Activated CD4-positive, alpha-beta T cell treated with anti-CD3 and anti-CD28 coated beads, Interleukin-2, amount 10 ng/mL, durations not matched to agents 24 days and 14 days (primary cell): ENCODE measurements around the gene ALPP. TPM values are rescaled to one million over a fixed set of nuclear protein-coding genes. Genes with fewer than 3 reads are reported as not detected.
"Not testable (repeated sequence)": the region's sequence is repeated elsewhere in the genome, so short reads cannot be mapped to it uniquely, and the experiment has no call there.

Experiments
- DNase-seq: peaks from one replicate; pipeline ENCODE4 v3.0.0; 2022
- H3K27ac Mint-ChIP-seq: one replicate; pipeline ENCODE4 v1.8.0; 2022; ENCODE audit warnings: mild to moderate bottlenecking, mixed read lengths
- H3K27me3 Mint-ChIP-seq: one replicate; pipeline ENCODE4 v1.8.0; 2022; ENCODE audit warnings: mixed read lengths
- H3K36me3 Mint-ChIP-seq: one replicate; pipeline ENCODE4 v1.8.0; 2022; ENCODE audit warnings: low read depth, mild to moderate bottlenecking, mixed read lengths
- H3K4me1 Mint-ChIP-seq: one replicate; pipeline ENCODE4 v1.8.0; 2021; ENCODE audit warnings: mixed read lengths
- H3K4me3 Mint-ChIP-seq: one replicate; pipeline ENCODE4 v1.8.0; 2022; ENCODE audit warnings: mild to moderate bottlenecking, moderate library complexity, mixed read lengths
- H3K9me3 Mint-ChIP-seq: one replicate; pipeline ENCODE4 v1.8.0; 2021; ENCODE audit warnings: mixed read lengths
- intact Hi-C: fragments of 100-400 bp; cut with micrococcal nuclease; formaldehyde crosslinking; loops from one replicate; pipeline ENCODE4 v1.15.1; 2023
- total RNA-seq: library from RNA; stranded (reverse); gene quantifications from 2 replicates; pipeline ENCODE4 v1.2.3, GENCODE V29; 2022

ALPP gene
- total RNA-seq = not detected in 2 replicates

DNA sequence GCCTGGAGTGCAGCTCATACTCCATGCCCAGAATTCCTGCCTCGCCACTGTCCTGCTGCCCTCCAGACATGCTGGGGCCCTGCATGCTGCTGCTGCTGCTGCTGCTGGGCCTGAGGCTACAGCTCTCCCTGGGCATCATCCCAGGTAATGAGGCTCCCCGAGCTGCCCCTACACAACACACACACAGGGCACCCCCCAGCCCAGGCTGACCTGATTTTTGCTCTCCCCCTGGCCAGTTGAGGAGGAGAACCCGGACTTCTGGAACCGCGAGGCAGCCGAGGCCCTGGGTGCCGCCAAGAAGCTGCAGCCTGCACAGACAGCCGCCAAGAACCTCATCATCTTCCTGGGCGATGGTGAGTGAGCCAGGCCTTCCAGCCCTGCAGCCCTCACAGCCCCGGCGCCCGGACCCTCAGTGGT is at the start of gene ALPP:
ALPP (plus strand) TSS at position 17 of the 417 bp plus-strand sequence; CDS start at position 69, 52 bp downstream.
- H3K27me3 Mint-ChIP-seq, DNase-seq, H3K4me1 Mint-ChIP-seq, H3K9me3 Mint-ChIP-seq, intact Hi-C loops, H3K36me3 Mint-ChIP-seq, H3K27ac Mint-ChIP-seq, H3K4me3 Mint-ChIP-seq: not testable (repeated sequence)

GRCh38 chr2:232329716-232330067 is 48.9 kb upstream of the ALPP start:
- Mint-ChIP-seq H3K4me3 (no peak overlapping the region), H3K27me3 (no peaks in the 10 kb centered on the region), H3K27ac (no peak overlapping the region), H3K9me3 (no peaks in the 10 kb centered on the region), H3K36me3 (no peaks in the 10 kb centered on the region), H3K4me1 (no peaks in the 10 kb centered on the region)
- intact Hi-C loops = loop anchor here (10.0 kb wide), 1 partner anchor 185 kb away; no protein-coding TSS in a partner anchor
- DNase-seq = no peak

- DNase-seq = no peak
- H3K4me3 Mint-ChIP-seq = no peak overlapping the region
- H3K36me3 Mint-ChIP-seq = no peaks in the 10 kb centered on the region
- intact Hi-C loops = no loop called here
- H3K4me1 Mint-ChIP-seq = no peaks in the 10 kb centered on the region
- no peak overlapping the region for H3K27ac Mint-ChIP-seq
- H3K9me3 Mint-ChIP-seq = no peaks in the 10 kb centered on the region
- no peaks in the 10 kb centered on the region for H3K27me3 Mint-ChIP-seq
These were observed 48.2 kb upstream of the ALPP start for GRCh38 chr2:232330068-232330999.

- H3K4me1 Mint-ChIP-seq, intact Hi-C loops, H3K27ac Mint-ChIP-seq: not testable (repeated sequence)
These were observed 47.5 kb upstream of the ALPP start for GRCh38 chr2:232331061-232331460.

DNA sequence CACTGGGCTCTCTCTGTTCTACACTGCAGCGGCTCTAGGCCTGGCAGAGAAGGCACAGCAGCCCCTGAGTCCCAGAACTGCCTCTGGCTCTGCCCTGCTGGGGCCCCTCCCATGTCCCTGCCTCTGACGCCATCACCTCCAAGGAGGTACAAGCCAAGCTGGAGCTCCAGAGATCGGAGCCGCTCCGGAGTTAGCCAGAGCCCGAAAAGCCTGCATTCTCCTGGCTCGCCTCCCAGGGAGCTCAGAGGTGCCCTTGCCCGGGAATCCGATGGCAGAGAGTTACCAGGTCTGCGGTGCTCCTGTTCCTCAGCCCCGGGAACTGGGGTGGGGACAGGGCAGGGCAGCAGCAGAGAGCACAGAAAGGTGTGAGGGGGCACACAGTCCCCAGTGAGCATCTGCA is 46.9 kb upstream of the ALPP start:
- H3K4me1 Mint-ChIP-seq, H3K9me3 Mint-ChIP-seq, H3K27me3 Mint-ChIP-seq, H3K27ac Mint-ChIP-seq, intact Hi-C loops, DNase-seq, H3K36me3 Mint-ChIP-seq, H3K4me3 Mint-ChIP-seq: not testable (repeated sequence)

More at GRCh38 chr2:232331061-232331460, 47.5 kb upstream of the ALPP start:
- not testable (repeated sequence) for H3K9me3 Mint-ChIP-seq, H3K4me3 Mint-ChIP-seq, H3K27me3 Mint-ChIP-seq, DNase-seq, H3K36me3 Mint-ChIP-seq

DNA sequence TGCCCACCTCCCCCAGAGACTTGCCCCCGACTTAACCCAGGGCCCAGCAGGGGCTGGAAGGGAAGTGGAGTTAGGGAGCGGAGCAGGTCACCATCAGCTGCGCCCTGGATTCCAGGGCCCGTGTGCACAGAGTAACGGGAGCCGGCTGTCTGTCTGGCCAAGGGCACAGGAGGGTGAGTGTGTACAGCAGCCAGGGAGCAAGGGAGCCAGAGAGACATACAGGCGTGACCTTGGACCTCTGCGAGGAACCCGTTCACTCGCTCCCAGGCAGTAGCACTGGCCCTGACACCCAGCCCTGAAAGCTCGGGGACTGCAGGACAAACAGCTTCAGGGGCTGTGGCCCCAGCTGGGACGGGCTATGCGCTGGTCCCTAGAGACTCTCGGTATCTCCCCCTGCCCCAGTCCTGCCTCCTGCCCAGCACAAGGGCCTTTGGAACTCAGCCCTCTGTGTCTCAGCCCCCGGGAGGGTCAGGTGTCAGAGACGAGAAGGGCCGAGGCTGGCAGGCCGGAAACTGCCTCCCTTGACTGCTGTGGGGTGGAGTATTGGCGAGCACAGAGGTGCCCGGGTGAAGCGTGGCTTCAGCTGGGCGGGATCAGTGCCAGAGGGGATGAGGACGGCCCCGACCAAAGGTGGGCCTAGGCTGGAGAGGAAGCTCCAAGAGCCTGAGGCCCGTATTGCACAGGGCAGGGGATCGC is 46.2 kb upstream of the ALPP start:
- H3K27ac Mint-ChIP-seq, intact Hi-C loops, H3K27me3 Mint-ChIP-seq, H3K36me3 Mint-ChIP-seq, H3K9me3 Mint-ChIP-seq, H3K4me3 Mint-ChIP-seq, DNase-seq, H3K4me1 Mint-ChIP-seq: not testable (repeated sequence)

DNA sequence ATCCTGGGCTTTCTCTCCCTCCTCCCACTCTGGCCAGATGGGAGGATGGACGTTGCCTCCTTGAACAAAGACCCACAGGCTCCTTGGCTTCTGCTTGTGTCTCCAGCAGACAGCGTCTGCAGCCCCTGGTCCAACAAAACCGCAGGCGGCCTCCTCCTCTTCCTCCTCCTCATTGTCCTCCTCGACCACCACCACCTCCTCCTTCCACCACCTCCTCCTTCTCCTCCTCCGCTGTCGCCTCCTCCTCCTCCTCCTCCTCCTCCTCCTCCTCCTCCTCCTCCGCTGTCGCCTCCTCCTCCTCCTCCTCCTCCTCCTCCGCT is 45.7 kb upstream of the ALPP start:
- intact Hi-C loops = no loop called here

GRCh38 chr2:232333361-232334135 is 45.0 kb upstream of the ALPP start:
- Mint-ChIP-seq H3K4me1 (no peaks in the 10 kb centered on the region), H3K9me3 (no peaks in the 10 kb centered on the region), H3K4me3 (no peak overlapping the region), H3K27me3 (no peaks in the 10 kb centered on the region), H3K27ac (no peak overlapping the region), H3K36me3 (no peaks in the 10 kb centered on the region)
- intact Hi-C loops = no loop called here
- no peak for DNase-seq

More for the DNA sequence above, 45.7 kb upstream of the ALPP start:
- no peak overlapping the region for H3K4me3 Mint-ChIP-seq
- H3K27ac Mint-ChIP-seq = no peak overlapping the region
- no peaks in the 10 kb centered on the region for H3K27me3 Mint-ChIP-seq
- no peaks in the 10 kb centered on the region for H3K4me1 Mint-ChIP-seq
- no peaks in the 10 kb centered on the region for H3K36me3 Mint-ChIP-seq
- no peak for DNase-seq
- H3K9me3 Mint-ChIP-seq = no peaks in the 10 kb centered on the region

DNA sequence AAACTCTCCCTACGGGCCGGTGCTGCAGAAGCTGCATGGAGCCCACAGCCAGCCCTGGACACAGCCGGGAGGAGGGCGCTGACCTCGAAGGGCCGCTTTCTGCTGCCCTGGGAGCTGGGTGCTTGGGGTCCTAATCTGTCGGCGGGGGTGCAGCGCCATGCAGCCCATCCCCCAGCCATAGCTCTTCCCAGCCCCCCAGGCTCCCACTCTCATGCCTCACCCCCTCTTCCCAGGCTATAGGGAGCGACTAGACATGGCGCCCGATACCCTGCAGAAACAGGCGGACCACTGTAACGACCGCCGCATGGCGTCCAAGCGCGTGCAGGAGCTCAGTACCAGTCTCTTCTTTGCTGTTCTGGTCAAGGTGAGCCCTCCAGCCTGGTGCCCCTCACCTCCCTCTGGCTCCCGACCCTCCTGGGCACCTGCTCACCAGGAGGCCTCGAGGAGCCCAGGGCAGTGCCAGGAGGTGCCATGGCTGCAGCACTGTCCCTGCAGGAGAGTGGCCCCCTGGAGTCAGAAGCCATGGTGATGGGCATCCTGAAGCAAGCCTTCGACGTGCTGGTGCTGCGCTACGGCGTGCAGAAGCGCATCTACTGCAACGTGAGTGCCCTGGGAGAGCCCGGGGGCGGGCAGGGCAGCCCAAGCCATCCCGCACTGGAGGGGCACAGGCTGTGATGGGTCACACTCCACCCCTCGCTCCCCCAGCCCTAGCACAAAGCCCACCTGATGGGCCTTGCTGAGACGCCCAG is 44.2 kb upstream of the ALPP start:
- DNase-seq, H3K27me3 Mint-ChIP-seq, H3K9me3 Mint-ChIP-seq, H3K36me3 Mint-ChIP-seq, H3K4me3 Mint-ChIP-seq, H3K4me1 Mint-ChIP-seq, H3K27ac Mint-ChIP-seq, intact Hi-C loops: not testable (repeated sequence)

DNA sequence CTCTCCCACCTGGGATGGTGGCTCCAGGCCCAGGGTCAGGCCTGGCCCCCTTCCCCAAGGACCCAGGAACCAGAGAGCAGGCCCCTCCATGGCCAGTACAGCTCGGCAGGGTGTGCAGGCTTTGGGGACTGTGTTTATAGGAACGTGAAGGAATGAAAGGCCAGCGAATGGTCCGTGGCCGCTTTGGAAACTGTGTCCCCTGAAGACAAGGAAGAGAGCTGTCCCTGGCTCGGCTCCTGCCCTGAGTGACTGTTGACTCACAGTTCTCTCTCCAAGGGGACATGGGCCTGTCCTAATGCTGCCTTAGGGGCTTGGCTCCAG is 43.7 kb upstream of the ALPP start:
- not testable (repeated sequence) for H3K4me3 Mint-ChIP-seq, H3K36me3 Mint-ChIP-seq, DNase-seq, H3K27ac Mint-ChIP-seq, H3K27me3 Mint-ChIP-seq, H3K4me1 Mint-ChIP-seq, H3K9me3 Mint-ChIP-seq
- intact Hi-C loops = loop anchor here (1.0 kb wide), 1 partner anchor 105 kb away; no protein-coding TSS in a partner anchor

DNA sequence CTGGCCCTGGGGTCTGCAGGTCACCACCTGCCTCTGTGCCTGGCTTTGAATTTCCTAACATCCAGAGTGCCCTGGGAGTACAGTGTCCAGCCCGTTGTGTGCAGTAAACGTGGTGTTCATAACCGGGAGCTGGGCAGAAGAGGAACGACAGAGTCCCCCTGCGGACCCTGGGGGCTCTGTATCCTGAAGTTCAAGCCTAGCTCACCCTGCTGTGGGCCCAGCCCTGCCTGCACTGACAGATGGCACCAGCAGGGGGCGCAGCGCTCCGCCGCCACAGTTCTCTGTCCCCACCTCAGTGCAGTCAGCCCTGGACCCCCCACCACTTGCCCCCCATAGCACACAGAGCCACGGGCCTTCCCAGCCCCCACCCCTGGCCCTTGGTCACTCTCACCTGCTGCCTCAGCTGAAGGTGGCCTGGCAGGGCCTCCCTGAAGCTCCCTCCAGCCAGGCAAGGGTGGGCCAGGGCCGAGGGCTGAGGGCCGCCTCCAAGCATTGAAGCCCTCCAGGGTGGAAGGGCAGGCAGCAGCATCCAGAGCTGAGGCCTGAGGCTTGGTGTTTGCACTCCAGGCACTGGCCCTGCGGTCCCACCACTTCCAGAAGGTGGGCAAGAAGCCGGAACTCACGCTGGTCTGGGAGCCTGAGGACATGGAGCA is 43.2 kb upstream of the ALPP start:
- H3K27ac Mint-ChIP-seq, H3K4me1 Mint-ChIP-seq, H3K9me3 Mint-ChIP-seq, H3K36me3 Mint-ChIP-seq, DNase-seq, H3K27me3 Mint-ChIP-seq, H3K4me3 Mint-ChIP-seq: not testable (repeated sequence)
- intact Hi-C loops = loop anchor here (1.0 kb wide), 1 partner anchor 105 kb away; no protein-coding TSS in a partner anchor

DNA sequence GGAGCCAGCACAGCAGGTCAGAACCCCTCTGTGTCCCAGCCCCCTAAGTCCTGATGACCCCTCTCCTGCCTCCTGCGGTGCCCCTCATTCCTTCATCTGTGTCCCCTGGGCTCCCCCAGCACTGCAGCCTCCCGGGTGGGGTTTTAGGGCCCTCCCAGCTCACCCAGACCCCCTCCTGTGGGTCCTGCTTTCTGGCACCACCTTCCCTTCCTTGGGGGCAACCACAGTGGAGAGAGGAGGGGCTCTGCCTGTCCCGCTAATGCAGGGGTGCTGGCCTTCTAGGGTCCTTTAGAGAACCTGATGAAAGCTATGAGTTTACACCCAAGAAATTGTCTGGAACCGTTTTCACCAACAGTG is 42.7 kb upstream of the ALPP start:
- Mint-ChIP-seq H3K27me3 (no peaks in the 10 kb centered on the region), H3K27ac (no peak overlapping the region), H3K4me3 (no peak overlapping the region), H3K9me3 (no peaks in the 10 kb centered on the region), H3K4me1 (no peaks in the 10 kb centered on the region), H3K36me3 (no peaks in the 10 kb centered on the region)
- DNase-seq = no peak
- intact Hi-C loops = loop anchor here (1.0 kb wide), 1 partner anchor 104 kb away; no protein-coding TSS in a partner anchor

DNA sequence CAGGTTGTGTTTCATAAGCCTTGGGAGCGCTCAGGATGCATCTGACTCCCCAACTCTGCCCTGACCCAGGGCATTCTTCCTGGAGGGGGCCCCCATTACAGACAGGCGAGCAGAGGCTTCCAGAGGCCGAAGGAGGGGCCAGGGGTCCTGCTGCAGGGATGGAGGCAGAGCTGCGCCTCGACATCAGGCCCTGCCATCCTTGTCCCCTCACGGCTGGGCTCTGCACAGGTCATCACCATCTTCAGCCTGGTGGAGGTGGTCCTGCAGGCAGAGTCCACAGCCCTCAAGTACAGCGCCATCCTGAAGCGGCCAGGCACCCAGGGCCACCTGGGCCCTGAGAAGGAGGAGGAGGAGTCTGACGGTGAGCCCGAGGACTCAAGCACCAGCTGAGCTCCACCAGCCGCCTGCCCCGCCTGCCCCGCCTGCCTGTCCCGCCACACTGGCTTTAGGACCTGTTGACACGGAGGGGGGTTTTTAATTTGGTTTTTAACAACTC is 42.3 kb upstream of the ALPP start:
- no peak for DNase-seq
- Mint-ChIP-seq H3K4me1 (no peaks in the 10 kb centered on the region), H3K4me3 (no peak overlapping the region), H3K27ac (no peak overlapping the region), H3K9me3 (no peaks in the 10 kb centered on the region), H3K36me3 (no peaks in the 10 kb centered on the region), H3K27me3 (no peaks in the 10 kb centered on the region)
- intact Hi-C loops = no loop called here
